Activated CD8-positive, alpha-beta memory T cell treated with anti-CD3 and anti-CD28 coated beads for 1 hour (primary cell): ENCODE results near the gene TGM1.
"Not testable (repeated sequence)": the region's sequence is repeated elsewhere in the genome, so short reads cannot be mapped to it uniquely, and the experiment has no call there.

Experiments used
- DNase-seq, 2 donors: peaks; one replicate each; pipeline ENCODE4 v3.0.0-alpha.2; 2020; ENCODE audit warnings: low read depth in 1 of 2; ENCODE audit errors: extremely low read depth in 1 of 2

Gene TGM1

GRCh38 chr14:24255438-24255837 is 7.5 kb downstream of the TGM1 start:
- no peak for DNase-seq

- DNase-seq = no peak
These were observed 8.2 kb downstream of the TGM1 start for GRCh38 chr14:24254630-24255392.

GRCh38 chr14:24253936-24254335 is 9.0 kb downstream of the TGM1 start:
- no peak for DNase-seq

- no peak for DNase-seq
These were observed 10.5 kb downstream of the TGM1 start for GRCh38 chr14:24252289-24253124.

- no peak for DNase-seq
These were observed 11.1 kb downstream of the TGM1 start for GRCh38 chr14:24251880-24252288.

GRCh38 chr14:24250354-24250753 is 12.6 kb downstream of the TGM1 start:
- no peak for DNase-seq

- DNase-seq = no peak
These were observed 13.6 kb downstream of the TGM1 start for GRCh38 chr14:24249230-24250021.

- DNase-seq = no peak
These were observed 15.6 kb downstream of the TGM1 start for GRCh38 chr14:24247422-24247821.

GRCh38 chr14:24246765-24247212 is 16.2 kb downstream of the TGM1 start:
- no peak for DNase-seq

GRCh38 chr14:24245350-24245749 is 17.6 kb downstream of the TGM1 start:
- DNase-seq = not testable (repeated sequence)

- no peak for DNase-seq
These were observed 19.6 kb downstream of the TGM1 start for GRCh38 chr14:24243336-24243836.

- DNase-seq = peak; percentile 80 to 87
These were observed 21.0 kb downstream of the TGM1 start for GRCh38 chr14:24241829-24242443.

GRCh38 chr14:24240110-24240918 is 22.7 kb downstream of the TGM1 start:
- no peak for DNase-seq

GRCh38 chr14:24238527-24239037 is 24.4 kb downstream of the TGM1 start:
- DNase-seq = no peak

GRCh38 chr14:24238123-24238522 is 24.9 kb downstream of the TGM1 start:
- no peak for DNase-seq

- no peak for DNase-seq
These were observed 25.5 kb downstream of the TGM1 start for GRCh38 chr14:24237463-24237955.

- no peak for DNase-seq
These were observed 26.1 kb downstream of the TGM1 start for GRCh38 chr14:24236689-24237462.

- DNase-seq = no peak
These were observed 26.9 kb downstream of the TGM1 start for GRCh38 chr14:24235804-24236688.
